ENCODE data around the gene TRIM67.

TRIM67 gene

DNA sequence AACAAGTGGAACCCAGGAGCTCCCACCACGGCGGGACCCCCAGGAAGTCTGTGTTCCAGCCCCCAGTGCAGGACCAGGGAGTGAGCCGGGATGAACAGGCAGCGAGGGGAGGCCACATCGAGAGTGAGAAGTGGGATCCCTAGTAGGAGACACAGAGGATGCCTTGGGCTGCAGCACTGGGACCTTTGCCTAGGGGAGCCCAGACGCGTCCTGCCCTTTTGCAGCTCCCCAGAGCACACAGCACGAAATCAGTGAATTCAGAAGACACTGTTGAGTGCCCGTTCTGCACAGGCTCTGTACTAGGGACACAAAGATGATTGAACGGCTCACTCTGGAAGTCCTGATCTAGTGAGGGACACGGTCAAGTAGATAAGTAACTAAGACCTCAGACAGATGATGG lies 23.5 kb downstream of the TRIM67 start:
- DNase-seq: no peak

DNA sequence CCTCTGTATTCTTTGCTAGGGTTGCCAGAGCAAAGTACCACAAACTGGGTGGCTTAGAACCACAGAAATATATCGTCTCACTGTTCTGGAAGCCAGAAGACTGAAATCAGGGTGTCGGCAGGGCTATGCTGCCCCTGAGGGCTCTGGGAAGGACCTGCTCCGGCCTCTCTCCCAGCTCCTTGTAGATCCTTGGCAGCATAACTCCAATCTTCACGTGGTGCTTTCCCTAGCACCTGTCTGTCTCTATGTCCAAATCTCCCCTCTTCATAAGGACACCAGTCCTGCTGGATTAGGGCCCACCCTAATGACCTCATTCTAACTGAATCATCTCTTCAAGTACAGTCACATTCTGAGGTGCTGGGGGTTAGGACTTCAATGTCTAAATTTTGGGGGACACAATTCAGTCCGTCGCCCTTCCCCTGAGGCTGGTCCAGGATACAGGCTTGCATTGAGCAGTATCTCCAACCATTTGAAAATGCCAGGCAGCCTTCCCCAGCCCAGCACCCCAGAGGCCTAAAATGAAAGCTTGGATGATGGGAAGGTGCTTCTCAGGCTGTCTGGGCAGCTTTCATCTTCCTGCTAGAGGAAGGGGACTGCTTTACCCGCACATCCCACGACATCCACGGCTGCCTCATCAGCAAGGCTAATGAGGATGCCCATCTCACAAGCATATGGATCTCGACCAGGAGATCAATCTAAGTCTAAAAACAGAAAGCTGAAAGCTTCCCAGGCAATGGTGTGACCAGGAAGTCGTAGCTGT lies 24.7 kb downstream of the TRIM67 start:
- no peak for DNase-seq

DNA sequence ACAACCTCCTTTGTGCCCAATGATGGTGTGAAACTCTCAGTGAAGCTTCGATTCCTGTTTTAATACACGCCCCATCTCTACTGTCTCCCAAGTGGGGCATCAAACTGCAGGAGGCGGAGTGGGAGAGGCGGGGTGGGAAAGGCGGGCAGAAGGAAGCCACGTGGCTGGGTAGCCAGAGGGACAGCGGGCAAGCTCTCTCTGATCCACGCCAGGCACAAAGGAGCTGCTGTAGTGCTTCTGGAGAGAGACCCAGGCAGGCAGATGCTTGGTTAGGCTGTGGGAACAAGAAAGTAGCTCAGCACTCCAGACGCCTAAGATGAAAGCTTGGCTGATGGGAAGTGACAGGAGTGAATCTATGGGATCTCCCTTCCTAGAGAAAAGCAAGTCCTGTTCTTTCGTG lies 25.7 kb downstream of the TRIM67 start:
- DNase-seq: no peak

DNA sequence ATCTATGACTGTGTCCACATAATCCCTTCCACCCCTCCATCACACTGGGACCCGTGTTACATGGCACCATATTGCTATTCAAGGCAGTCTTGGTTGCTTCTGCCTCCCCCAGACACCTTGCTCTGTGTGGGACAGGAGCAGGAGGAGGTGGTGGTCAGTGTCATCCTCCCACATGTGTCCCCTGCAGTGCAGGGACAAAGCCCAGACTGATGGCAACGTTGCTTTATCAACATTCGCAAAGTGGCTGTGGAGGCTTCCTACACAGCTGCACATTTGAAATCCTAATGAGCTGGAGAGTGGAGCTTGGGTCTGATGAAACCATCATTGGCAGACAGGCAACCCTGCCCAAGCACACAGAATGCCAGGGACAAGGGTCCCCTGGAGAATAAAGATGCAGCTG lies 26.2 kb downstream of the TRIM67 start:
- DNase-seq: no peak

DNA sequence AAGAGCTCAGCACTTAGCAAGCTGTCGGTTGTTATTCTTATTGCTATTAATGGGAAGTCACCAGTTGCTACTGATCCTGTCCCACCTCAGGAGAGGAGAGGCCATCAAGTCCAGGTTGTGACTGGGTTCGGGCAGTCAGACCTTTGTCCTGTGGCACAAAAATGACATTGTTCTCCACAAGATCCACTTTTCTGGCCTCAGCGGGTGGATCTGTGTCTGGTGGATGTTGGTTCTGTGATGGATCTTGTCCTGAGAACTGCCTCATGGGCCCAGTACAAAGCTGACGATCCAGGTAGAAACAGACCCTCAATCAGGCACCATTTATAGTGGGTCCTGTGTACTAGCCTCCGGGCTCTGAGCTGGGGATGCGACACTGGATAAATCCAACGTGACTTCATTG lies 26.9 kb downstream of the TRIM67 start:
- no peak for DNase-seq

DNA sequence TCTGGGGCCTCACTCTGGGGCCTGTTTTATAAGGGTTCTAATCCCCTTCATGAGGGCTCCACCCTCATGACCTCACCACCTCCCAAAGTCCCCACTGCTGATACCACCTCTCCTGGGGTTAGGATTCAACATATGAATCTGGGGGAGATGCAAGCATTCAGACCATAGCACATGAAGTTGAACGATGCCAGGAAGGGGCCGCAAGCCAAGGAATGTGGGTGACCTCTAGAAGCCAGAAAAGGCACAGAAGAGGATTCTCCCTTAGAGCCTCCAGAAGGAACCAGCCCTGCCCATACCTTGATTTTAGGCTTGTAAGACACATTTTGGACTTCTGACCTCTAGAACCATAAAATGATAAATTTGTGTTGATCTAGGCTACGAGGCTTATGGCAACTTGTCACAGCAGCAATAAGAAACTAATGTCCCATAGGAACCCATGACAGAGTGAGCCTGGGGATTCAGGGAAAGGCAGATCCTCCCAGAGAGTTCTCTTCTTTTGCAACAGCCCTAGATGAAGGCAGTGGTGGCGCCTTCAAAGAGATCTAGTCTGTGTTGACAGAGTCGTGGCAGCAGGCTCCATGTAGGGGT lies 27.9 kb downstream of the TRIM67 start:
- DNase-seq: no peak

DNA sequence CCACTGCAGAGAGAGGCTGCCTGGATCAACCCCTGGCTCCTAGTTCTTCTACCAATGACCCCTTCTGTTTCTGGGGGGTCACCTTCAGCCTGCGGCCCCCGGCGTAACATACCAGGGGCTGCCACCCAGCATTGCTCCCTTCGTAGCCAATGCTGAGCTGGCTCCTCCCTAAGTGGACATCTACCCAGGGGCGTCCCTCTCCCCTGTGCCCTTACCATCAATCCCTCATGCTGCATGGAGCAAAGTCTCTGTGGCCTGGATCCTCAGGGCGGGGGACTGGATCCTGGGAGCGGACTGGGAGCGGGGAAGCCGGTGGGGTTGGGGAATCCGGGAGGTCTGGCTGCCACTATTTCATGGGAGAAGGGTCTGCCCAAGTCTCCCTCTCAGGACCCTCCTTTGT lies 28.6 kb downstream of the TRIM67 start:
- DNase-seq: no peak

DNA sequence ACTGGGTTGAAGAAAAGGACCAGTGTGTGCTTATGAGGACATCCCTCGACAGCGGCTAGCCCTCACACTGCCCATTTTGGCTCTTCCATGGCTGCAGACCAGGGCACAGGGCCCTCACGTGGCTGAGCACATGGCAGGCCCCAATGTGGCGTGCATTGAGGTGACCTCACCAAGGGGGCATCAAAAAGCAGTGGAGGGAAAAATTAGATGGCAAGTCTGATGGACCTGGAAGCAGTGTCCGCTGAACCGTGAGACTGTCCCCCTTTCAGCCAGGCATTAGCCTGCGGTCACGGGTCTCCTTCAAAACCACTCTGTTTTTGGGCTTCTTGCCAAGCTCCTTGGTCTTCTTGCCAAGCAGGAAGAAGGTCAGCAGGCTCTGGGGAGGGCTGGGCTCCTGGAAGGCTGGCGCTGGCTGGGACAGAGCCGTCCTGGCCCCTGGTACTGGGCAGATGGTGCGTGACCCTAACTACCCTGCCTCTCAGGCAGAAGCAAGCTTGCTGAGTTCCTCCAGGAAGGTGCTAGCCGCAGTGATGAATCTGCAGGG lies 30.8 kb downstream of the TRIM67 start:
- no peak for DNase-seq

DNA sequence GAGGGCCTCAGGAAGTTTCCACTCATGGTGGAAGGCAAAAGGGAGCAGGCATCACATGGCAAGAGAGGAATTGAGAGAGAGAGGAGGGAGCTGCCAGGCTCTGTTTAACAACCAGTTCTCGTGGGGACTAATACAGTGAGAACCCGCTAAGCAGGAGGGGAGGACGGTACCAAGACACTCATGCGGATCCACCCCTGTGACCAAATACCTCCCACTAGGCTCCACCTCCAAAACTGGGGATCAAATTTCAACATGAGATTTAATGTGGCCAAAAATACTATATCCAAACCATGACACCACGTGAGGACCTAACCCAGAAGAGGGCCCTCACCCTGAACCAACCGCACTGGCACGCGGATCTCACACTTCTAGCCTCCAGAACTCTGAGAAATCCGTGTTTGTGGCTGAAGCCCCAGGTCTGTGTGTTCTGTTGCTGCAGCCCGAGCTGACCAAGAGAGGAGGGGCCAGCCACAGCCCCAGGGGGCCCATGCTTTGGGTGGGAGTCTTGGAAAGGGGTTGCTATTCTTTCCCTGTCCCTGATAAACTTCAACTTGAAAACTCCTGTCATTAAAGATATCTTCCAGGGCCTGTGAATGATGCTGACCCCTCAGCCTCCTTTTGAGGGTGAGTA lies 32.0 kb downstream of the TRIM67 start:
- no peak for DNase-seq

DNA sequence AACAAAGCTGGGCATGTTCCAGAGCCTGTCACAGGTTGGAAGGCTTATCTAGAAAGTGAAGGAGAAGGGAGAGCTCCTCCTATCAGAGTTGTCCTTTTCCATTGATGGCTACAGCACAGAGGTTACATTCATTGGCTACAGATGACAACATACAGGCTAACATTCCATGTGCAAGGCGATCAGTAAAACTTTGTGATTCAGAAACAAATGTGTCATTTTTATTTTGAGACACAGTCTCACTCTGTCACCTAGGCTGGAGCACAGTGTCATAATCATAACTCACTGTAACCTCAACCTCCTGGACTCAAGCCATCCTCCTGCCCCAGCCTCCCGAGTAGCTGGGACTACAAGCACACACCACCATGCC lies 32.6 kb downstream of the TRIM67 start:
- no peak for DNase-seq

DNA sequence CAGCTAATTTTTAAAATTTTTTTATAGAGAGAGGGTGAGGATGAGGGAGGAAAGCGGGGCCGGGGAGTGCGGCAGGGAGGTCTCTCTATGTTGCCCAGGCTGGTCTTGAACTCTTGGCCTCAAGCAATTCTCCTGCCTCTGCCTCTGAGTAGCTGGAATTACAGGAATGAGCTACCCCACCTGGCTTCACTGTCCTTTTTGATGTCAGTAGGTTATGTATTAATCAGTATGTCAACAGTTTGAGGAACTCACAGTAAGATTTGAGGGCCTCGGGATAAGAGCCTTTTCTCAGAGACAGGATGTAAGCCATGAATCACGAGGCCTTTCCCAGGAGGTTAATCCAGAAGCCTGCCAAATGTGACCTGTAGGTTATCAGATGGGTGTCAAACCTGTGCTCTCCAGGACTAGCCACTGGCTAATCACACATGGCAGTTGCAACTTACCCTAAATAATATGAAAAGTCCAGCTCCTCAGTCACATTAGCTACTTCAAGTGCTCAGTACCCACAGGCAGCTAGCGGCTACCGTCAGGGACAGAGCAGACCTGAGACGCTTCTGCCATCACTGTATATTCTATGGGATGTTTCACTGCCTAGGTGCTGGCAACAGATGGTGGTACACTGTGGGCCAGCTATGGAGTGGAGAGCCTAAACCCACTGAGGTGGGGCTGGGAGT lies 33.1 kb downstream of the TRIM67 start:
- DNase-seq: no peak

DNA sequence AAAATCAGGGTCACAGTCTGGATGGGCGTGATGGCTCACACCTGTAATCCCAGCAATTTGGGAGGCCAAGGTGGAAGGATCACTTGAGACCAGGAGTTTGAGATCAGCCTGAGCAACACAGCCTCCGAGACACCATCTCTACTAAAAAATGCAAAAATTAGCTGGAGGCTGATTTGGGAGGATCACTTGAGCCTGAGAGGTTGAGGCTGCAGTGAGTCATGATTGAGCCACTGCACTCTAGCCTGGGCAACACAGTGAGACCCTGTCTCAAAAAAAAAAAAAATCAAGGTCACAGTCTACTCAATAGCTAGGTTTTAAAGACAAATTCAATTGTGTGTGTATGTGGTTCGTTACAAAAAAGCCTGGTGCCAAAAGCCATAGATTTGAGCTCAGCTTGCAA lies 34.4 kb downstream of the TRIM67 start:
- no peak for DNase-seq

DNA sequence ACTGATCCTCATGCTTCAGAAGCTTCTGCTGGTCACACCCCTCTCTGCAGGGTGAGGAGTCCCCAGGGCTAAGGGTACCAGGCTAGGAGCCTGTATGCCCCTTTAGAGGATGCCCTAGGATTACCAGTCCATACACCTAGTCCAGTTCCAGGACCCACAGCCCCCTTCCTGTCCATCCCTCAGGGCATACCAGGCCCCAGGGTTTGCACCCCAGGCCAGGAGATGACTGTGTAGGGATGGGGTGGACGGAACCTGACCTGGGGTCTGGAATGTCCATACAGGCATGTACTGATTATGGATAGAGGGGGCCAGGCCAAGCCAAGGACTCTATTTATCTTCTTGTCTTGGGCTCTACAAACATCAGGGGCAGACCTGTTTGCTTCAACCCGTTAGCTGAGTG lies 34.9 kb downstream of the TRIM67 start:
- no peak for DNase-seq

DNA sequence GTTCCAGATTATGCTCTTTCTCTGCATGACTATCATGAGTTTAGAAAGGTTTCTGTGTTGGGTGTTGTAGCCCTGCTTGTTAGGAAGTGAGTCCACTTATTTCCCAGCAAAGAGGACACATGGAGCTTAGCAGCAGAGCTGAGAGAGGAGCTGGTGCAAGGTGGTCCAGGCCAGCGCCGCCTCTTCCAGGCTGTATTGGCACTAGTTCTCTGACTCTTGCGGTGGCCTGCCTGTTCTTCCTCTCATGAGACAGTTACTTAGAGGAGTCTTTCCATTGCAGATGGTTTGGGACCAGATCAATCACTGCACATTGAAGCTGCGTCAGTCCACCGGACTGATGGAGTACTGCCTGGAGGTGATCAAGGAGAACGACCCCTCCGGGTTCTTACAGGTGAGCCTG lies 38.0 kb downstream of the TRIM67 start:
- no peak for DNase-seq

DNA sequence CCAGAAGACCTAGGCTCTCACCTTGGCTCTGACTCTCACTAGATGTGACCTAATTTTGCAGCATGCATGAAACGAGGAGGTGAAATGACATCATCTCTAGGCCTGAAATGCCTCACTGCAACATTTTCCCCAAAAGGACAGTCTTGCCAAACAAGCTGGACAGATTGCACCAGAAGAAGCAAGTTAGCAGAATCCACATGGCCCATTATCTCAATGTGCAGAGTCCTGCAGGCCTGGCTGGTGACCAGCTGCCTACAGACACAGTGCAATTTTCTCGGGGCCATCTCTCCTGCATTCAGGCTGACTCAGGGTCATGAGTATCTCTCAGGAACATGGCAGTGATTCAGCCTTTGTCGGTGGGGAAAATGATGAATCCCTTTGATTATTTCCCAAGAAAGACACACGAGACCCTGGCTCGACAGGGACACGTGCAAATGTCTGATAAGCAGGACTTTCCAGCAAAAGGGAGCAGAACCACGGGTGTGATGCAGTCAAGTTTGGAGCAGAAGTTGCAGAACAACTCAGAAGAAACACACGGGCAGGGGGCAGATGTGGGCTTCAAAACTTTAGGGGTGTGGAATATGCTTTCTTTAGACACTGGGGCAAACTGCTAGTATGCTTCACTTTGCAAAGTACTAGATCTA lies 38.7 kb downstream of the TRIM67 start:
- no peak for DNase-seq

DNA sequence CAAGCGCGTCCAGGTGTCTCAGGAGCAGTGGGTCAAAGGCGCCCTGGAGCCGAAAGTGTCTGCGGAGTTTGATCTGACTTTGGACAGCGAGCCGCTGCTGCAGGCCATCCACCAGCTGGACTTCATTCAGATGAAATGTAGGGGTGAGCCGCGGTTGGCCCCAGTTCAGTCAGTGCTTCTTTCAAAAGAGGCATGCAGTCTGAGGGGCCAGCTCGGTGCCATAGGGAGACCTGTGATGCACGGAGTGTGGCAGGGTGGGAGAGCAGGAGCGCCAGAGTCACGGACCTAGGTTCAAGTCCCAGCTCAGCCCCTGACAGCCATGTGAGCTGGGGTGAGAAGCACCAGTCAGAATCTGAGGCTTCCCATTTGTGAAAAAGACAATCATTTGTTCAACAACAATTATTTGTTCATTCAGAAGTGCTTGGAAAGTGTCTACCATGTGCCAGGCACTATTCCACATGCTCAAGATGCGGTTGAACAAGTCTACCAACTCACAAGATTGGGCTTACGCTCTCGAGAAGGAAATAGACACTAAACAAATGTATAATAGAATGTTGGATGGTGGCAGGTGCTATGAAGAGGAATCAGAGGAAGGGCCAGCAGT lies 39.6 kb downstream of the TRIM67 start:
- DNase-seq: no peak

DNA sequence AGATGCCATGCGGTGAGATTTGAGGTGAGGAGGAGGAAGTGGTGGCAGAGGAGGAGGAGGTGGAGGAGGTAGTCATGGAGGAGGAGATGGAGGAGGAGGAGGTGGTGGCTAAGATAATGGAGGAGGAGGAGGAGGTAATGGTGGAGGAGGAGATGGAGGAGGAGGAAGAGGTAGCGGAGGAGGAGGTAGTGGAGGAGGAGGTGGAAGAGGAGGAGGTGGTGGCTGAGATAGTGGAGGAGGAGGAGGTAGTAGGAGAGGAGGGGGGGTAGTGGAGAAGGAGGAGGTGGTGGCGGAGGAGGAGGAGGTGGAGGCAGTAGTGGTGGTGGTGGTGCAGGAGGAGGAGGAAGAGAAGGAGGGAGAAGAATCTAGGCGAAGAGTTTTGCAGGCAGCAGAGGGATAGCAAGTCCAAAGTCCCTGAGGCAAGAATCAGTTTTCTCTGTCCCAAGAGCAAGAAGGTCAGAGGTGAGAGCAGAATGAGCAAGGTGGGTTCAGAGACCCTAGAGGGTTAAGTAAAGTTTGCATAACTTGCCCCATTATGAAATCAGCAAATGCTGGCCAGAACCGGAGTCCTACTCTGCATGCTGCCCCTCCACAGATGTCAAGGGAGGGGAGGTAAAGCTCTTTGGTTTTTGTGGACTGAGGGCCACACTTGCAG lies 40.2 kb downstream of the TRIM67 start:
- DNase-seq: no peak

DNA sequence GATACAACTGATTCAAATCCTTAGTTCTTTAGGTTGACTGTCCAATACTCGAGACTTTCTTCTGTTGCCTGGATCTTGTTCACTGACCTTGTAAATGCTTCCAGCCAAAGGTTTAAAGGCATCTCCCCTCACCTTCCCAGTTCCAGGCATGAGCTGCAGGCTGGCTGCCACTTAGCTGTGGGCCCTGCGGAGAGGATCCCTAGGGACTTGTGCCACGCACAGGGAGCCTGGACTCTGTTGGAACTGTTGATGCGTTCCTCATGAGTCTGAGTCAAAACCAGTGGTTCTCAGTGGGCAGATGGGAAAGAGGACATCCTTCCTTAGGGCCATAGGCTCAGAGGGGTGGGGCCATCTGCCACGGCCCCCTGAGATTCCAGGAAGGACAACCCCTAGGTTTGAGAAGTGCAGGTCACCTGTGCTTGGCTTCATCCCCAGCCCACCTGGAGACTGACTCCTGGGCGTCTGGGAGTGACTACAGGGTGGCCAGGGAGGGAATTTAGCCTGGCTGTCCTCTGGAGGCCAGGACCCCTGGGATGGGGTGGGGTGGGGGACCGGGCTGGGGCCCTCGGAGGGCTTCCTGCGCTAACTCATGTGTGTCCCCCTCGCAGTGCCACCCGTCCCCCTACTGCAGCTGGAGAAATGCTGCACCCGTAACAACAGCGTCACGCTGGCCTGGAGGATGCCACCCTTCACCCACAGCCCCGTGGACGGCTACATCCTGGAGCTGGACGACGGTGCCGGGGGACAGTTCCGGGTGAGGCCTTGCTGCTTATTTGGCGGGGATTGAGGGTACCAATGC lies 41.6 kb downstream of the TRIM67 start:
- no peak for DNase-seq

DNA sequence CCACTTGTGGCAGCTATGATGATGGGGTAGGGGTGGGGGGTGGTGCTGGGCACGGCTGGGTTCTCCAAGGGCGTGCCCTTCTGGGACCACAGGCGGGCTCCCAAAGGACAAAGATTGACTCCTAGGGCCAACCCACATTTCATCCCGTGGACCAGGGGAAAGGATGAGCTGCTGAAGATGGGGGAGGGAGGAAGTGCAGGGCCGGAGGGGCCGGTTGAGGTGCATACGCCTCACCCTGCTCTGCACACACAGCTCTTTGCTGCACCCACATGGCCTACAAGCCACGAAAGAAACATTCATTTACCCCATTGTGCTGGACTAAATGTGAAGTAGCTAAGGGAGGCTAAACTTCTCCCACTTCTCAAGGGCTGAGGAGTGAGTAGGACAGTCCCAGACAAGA lies 45.0 kb downstream of the TRIM67 start:
- DNase-seq: no peak

DNA sequence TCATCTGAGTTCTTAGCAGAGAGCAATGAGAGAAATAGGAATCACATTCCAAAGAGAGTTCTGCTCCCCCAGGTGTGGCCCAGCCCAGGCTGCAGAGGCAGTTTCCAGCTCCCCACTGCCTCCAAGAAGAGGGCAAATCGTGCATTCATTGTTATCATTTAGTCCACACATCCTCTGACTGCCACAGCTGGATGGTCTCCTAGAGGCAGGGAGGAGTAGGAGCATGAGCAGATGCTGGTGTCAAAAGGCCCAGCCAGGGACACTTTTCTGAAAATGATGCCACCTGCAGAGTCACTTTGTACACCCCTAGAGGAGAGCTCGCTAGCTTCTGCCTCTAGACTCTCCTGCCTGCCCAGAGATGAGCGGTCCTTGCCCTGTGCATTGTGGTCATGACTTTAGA lies 45.6 kb downstream of the TRIM67 start:
- DNase-seq: no peak

DNA sequence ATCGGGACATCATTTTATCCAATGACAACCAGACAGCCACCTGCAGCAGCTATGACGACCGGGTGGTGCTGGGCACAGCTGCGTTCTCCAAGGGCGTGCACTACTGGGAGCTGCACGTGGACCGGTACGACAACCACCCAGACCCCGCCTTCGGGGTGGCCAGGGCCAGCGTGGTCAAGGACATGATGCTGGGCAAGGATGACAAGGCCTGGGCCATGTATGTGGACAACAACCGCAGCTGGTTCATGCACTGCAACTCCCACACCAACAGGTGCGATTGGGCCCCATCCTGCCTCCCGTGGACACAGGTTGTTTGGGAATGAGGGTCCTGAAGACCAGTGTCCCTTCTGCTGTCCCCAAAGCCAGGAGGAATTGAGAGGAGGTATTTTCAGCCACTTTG lies 47.1 kb downstream of the TRIM67 start:
- no peak for DNase-seq

Measured in NCI-H1694 treated with DMSO at 0.1 percent for 48 hours (cell line).